MM.1S (cell line): Measurements from ENCODE around the gene TTC28.

Source experiments
- EZH2 ChIP-seq: fragments of 300-600 bp; sonication (generic); optimal IDR thresholded peaks from 2 replicates; pipeline ENCODE3; 2017; ENCODE audit warnings: low read depth, mild to moderate bottlenecking, antibody characterized with exemption, low read length, mixed read lengths
- EZH2phosphoT487 ChIP-seq: fragments of 300-600 bp; sonication (generic); IDR thresholded peaks from 2 replicates; pipeline ENCODE4 v1.6.1; 2018; ENCODE audit warnings: antibody characterized with exemption, low read length
- TF ChIP-seq, protein P1 (sequence below): fragments of 300-600 bp; sonication (generic); IDR thresholded peaks from 2 replicates; pipeline ENCODE4 v1.5.1; 2016; ENCODE audit warnings: antibody characterized with exemption, low read length, mixed read lengths

DNA sequence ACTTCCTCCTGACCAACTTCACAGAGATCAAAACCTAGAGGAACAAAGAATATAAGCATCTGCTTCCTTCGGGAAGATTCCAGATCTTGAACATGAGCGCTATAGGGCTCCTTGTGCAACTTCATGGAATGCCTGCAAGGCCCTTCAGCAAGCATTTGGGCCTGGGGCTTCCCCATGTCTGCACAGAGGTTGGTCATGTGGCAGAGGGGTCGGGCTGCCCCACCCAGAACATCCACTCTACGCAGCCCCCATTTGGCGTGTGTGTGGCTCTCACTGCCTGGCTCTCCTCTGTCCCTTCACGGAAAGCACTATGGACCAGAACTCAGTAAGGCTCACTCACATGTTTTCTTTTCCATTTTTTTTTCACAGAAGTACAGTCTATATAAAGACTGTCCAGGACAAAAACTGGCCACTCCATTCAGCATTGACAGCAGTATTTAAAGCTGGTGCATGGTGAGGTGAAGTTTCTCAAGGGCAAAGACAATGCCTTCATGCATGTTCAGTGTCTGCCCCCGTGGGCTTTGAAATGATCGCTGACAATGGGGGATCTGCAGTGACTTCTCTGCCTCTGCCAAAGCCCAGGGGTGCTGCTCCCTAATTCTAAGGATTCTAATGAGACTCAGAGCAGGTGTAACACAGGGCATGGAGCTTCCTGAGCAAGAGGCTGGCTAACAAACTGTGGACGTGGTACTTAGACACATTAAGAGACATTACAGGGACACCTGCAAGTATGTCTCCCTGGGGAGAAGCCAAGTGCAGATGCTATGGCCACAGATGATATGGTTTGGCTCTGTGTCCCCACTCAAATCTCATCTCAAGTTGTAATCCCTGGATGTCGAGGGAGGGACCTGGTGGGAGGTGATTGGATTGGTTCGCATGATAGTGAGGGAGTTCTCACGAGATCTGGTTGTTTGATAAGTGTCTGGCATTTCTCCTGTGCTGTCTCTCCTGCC, 694.0 kb downstream of the TTC28 start:
- TF ChIP-seq EZH2 = no peak
- TF ChIP-seq, protein P1, sequence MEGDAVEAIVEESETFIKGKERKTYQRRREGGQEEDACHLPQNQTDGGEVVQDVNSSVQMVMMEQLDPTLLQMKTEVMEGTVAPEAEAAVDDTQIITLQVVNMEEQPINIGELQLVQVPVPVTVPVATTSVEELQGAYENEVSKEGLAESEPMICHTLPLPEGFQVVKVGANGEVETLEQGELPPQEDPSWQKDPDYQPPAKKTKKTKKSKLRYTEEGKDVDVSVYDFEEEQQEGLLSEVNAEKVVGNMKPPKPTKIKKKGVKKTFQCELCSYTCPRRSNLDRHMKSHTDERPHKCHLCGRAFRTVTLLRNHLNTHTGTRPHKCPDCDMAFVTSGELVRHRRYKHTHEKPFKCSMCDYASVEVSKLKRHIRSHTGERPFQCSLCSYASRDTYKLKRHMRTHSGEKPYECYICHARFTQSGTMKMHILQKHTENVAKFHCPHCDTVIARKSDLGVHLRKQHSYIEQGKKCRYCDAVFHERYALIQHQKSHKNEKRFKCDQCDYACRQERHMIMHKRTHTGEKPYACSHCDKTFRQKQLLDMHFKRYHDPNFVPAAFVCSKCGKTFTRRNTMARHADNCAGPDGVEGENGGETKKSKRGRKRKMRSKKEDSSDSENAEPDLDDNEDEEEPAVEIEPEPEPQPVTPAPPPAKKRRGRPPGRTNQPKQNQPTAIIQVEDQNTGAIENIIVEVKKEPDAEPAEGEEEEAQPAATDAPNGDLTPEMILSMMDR = no peak
- TF ChIP-seq EZH2phosphoT487 = no peak
